Measurements from ENCODE around the gene KITLG. TPM values are rescaled to one million over a fixed set of nuclear protein-coding genes. Genes with fewer than 3 reads are reported as not detected.
A peak's percentile ranks its signal among the peaks of the same experiment; 100 is the strongest.

The KITLG gene
- total and polyA plus RNA-seq, 7 donors: 8.1 to 149 (median 54.6) TPM

- DNase-seq: no peak
- Histone ChIP-seq H3K4me3 (no peak overlapping the region), H3K4me1 (peaks cover 0 to 29% (median 23%) of the 10 kb centered on the region in 4 donors), H3K36me3 (peaks cover 0 to 34% (median 5%) of the 10 kb centered on the region in 4 donors), H3K9me3 (no peaks in the 10 kb centered on the region), H3K27me3 (no peaks in the 10 kb centered on the region), H3K27ac (peak overlapping the region in 1 of 4 donors; percentile 21)
- TF ChIP-seq EP300 (IDR thresholded peaks at IDR 0.05) (no peak), POLR2A (IDR thresholded peaks at IDR 0.05) (no peak), POLR2AphosphoS5 (IDR thresholded peaks at IDR 0.05) (no peak), CTCF (IDR thresholded peaks at IDR 0.05) (no peak)
- WGBS, 2 donors: 88 to 93% methylated on average over 10 of the region's 10 CpGs
- intact Hi-C loops (cut with DNase I): no loop called here
Observed at GRCh38 chr12:88544991-88545980, 35.0 kb downstream of the KITLG start.

- 0% methylated on average over 1 of the region's 1 CpG for WGBS, 2 donors
- no peak for TF ChIP-seq CTCF (IDR thresholded peaks at IDR 0.05)
- no peak for TF ChIP-seq POLR2AphosphoS5 (IDR thresholded peaks at IDR 0.05)
- TF ChIP-seq POLR2A (IDR thresholded peaks at IDR 0.05): no peak
- no peak for TF ChIP-seq EP300 (IDR thresholded peaks at IDR 0.05)
- H3K27ac ChIP-seq: no peak overlapping the region
- H3K4me1 ChIP-seq: peaks cover 0 to 1% (median under 1%) of the 10 kb centered on the region in 4 donors
- H3K9me3 ChIP-seq: no peaks in the 10 kb centered on the region
- DNase-seq: no peak
- no peaks in the 10 kb centered on the region for H3K27me3 ChIP-seq
- intact Hi-C loops (cut with DNase I): no loop called here
- no peak overlapping the region for H3K4me3 ChIP-seq
- H3K36me3 ChIP-seq: peaks cover 0 to 53% (median 8%) of the 10 kb centered on the region in 4 donors
Observed at GRCh38 chr12:88539893-88540292, 40.4 kb downstream of the KITLG start.

GRCh38 chr12:88538697-88539096 is 41.6 kb downstream of the KITLG start:
- 85 to 92% methylated on average over 2 of the region's 2 CpGs for WGBS, 2 donors
- intact Hi-C loops (cut with DNase I): no loop called here
- no peaks in the 10 kb centered on the region for H3K27me3 ChIP-seq
- no peaks in the 10 kb centered on the region for H3K9me3 ChIP-seq
- no peaks in the 10 kb centered on the region for H3K4me1 ChIP-seq
- no peak for TF ChIP-seq POLR2AphosphoS5 (IDR thresholded peaks at IDR 0.05)
- peaks cover 0 to 42% (median 8%) of the 10 kb centered on the region in 4 donors for H3K36me3 ChIP-seq
- no peak for DNase-seq
- H3K4me3 ChIP-seq: no peak overlapping the region
- H3K27ac ChIP-seq: no peak overlapping the region

GRCh38 chr12:88538250-88538649 is 42.0 kb downstream of the KITLG start:
- no peaks in the 10 kb centered on the region for H3K4me1 ChIP-seq
- H3K27me3 ChIP-seq: no peaks in the 10 kb centered on the region
- 95 to 98% methylated on average over 1 of the region's 1 CpG for WGBS, 2 donors
- H3K36me3 ChIP-seq: peaks cover 0 to 38% (median 7%) of the 10 kb centered on the region in 4 donors
- no peak overlapping the region for H3K27ac ChIP-seq
- DNase-seq: no peak
- H3K4me3 ChIP-seq: no peak overlapping the region
- TF ChIP-seq EP300 (IDR thresholded peaks at IDR 0.05) (no peak), POLR2A (IDR thresholded peaks at IDR 0.05) (no peak), CTCF (IDR thresholded peaks at IDR 0.05) (no peak), POLR2AphosphoS5 (IDR thresholded peaks at IDR 0.05) (no peak)
- H3K9me3 ChIP-seq: no peaks in the 10 kb centered on the region
- intact Hi-C loops (cut with DNase I): no loop called here

GRCh38 chr12:88530868-88531267 is 49.4 kb downstream of the KITLG start:
- DNase-seq: no peak
- Histone ChIP-seq H3K9me3 (no peaks in the 10 kb centered on the region), H3K36me3 (peaks cover 0 to 47% (median 6%) of the 10 kb centered on the region in 4 donors), H3K4me1 (peaks cover 0 to 16% (median 0%) of the 10 kb centered on the region in 4 donors), H3K4me3 (no peak overlapping the region), H3K27ac (no peak overlapping the region), H3K27me3 (no peaks in the 10 kb centered on the region)
- WGBS, 2 donors: 90 to 91% methylated on average over 1 of the region's 1 CpG
- intact Hi-C loops (cut with DNase I): no loop called here
- TF ChIP-seq EP300 (IDR thresholded peaks at IDR 0.05) (no peak), POLR2AphosphoS5 (IDR thresholded peaks at IDR 0.05) (no peak), POLR2A (IDR thresholded peaks at IDR 0.05) (no peak), CTCF (IDR thresholded peaks at IDR 0.05) (no peak)
